Measurements from ENCODE around the gene CADM1. TPM values are rescaled to one million over a fixed set of nuclear protein-coding genes. Genes with fewer than 3 reads are reported as not detected.

Gene CADM1
- total and polyA plus RNA-seq, 10 of the 15 experiments (the other 5 are each of a cell fraction or from before 2014, with no cell fraction given) = 0.03 to 0.48 (median 0.15) TPM; not detected in 3

DNA sequence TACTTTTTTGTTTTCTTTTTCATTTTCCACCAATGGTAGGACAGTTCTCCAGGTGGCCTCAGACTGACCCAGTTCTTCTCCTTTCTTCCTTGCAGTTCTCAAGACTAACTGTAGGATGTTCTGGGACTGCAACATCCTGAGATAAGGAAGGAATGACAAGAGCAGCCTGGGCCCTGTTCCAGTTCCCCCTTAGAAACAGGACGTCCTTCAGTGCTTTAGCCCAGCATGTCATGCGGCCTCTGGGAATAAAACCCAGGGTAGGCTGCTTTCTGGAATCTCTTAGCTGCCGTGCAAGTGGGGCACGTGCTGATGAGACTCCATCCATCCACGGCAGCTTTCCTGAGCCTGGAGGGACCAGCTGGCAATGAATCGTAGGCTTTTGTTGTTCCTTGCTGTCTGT lies 24.0 kb upstream of the CADM1 start:
- SMC1A ChIA-PET (ENCODE audit: uncharacterized antibody, unreplicated experiment) = no interaction called here
- FAIRE-seq (no peak), DNase-seq (ENCODE audit: low read depth, low spot score) (no peak), ATAC-seq (no peak)
- CTCF ChIA-PET = interaction anchor here (0.9 kb wide), 1 partner anchor 550 kb away, joined by 3 read pairs; no protein-coding TSS in a partner anchor
- RAD21 ChIA-PET (ENCODE audit: unreplicated experiment) = no interaction called here
- peaks cover 0 to 2% of the 10 kb centered on the region in 2 experiments; a peak in 1 of 4 replicates for H3K27me3 ChIP-seq (replicated peaks in 1 of 2; ENCODE audit: control insufficient read depth in 2 of 2, insufficient read depth in 2 of 2, low read length in 1 of 2)
- H3K4me2 ChIP-seq (ENCODE audit: control insufficient read depth, insufficient read depth) = no peak overlapping the region
- H3K27ac ChIP-seq (ENCODE audit: control insufficient read depth, insufficient read depth) = no peak overlapping the region
- no peaks in the 10 kb centered on the region for H3K79me2 ChIP-seq (ENCODE audit: control insufficient read depth, insufficient read depth, low read length)
- BruUV-seq (replicated peaks) = no TSS peak
- H4K20me1 ChIP-seq (ENCODE audit: control insufficient read depth, insufficient read depth) = no peaks in the 10 kb centered on the region
- in situ Hi-C loops (cut with MboI) = no loop called here
- H3K36me3 ChIP-seq (ENCODE audit: control insufficient read depth in 2 of 2, insufficient read depth in 2 of 2, low read length in 1 of 2) = no peaks in the 10 kb centered on the region
- TF ChIP-seq PAX8 (IDR thresholded peaks at IDR 0.05) (no peak), HDAC6 (IDR thresholded peaks at IDR 0.05; ENCODE audit: unreplicated experiment) (no peak), HCFC1 (IDR thresholded peaks at IDR 0.05; ENCODE audit: low read length) (no peak), FOXM1 (IDR thresholded peaks at IDR 0.05; ENCODE audit: low read depth, low read length) (no peak), RAD21 (IDR thresholded peaks at IDR 0.05; ENCODE audit: insufficient read depth, low read depth, low read length) (no peak), IKZF2 (IDR thresholded peaks at IDR 0.05) (no peak), EP300 (IDR thresholded peaks at IDR 0.05; ENCODE audit: borderline replicate concordance in 1 of 2, control insufficient read depth in 1 of 2, low read depth in 2 of 2, low read length in 2 of 2) (no peak), SIN3A (IDR thresholded peaks at IDR 0.05; ENCODE audit: low read depth, low read length) (no peak), SMAD1 (IDR thresholded peaks at IDR 0.05; ENCODE audit: low read depth, partially characterized antibody) (no peak), YY1 (IDR thresholded peaks at IDR 0.05; ENCODE audit: low read depth, low read length) (no peak), WRNIP1 (IDR thresholded peaks at IDR 0.05; ENCODE audit: borderline replicate concordance, low read depth, low read length) (no peak), JUNB (IDR thresholded peaks at IDR 0.05) (no peak), RBBP5 (conservative IDR thresholded peaks at IDR 0.05) (no peak), ZNF207 (IDR thresholded peaks at IDR 0.05; ENCODE audit: borderline replicate concordance) (no peak)
- TF ChIP-seq, protein P1, sequence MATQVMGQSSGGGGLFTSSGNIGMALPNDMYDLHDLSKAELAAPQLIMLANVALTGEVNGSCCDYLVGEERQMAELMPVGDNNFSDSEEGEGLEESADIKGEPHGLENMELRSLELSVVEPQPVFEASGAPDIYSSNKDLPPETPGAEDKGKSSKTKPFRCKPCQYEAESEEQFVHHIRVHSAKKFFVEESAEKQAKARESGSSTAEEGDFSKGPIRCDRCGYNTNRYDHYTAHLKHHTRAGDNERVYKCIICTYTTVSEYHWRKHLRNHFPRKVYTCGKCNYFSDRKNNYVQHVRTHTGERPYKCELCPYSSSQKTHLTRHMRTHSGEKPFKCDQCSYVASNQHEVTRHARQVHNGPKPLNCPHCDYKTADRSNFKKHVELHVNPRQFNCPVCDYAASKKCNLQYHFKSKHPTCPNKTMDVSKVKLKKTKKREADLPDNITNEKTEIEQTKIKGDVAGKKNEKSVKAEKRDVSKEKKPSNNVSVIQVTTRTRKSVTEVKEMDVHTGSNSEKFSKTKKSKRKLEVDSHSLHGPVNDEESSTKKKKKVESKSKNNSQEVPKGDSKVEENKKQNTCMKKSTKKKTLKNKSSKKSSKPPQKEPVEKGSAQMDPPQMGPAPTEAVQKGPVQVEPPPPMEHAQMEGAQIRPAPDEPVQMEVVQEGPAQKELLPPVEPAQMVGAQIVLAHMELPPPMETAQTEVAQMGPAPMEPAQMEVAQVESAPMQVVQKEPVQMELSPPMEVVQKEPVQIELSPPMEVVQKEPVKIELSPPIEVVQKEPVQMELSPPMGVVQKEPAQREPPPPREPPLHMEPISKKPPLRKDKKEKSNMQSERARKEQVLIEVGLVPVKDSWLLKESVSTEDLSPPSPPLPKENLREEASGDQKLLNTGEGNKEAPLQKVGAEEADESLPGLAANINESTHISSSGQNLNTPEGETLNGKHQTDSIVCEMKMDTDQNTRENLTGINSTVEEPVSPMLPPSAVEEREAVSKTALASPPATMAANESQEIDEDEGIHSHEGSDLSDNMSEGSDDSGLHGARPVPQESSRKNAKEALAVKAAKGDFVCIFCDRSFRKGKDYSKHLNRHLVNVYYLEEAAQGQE (IDR thresholded peaks at IDR 0.05; ENCODE audit: low read depth, low read length) = no peak
- TF ChIP-seq, protein P2, sequence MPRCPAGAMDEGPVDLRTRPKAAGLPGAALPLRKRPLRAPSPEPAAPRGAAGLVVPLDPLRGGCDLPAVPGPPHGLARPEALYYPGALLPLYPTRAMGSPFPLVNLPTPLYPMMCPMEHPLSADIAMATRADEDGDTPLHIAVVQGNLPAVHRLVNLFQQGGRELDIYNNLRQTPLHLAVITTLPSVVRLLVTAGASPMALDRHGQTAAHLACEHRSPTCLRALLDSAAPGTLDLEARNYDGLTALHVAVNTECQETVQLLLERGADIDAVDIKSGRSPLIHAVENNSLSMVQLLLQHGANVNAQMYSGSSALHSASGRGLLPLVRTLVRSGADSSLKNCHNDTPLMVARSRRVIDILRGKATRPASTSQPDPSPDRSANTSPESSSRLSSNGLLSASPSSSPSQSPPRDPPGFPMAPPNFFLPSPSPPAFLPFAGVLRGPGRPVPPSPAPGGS (IDR thresholded peaks at IDR 0.05; ENCODE audit: borderline replicate concordance, insufficient read depth, low read depth, low read length, poor library complexity, severe bottlenecking) = no peak
- H3K9ac ChIP-seq (ENCODE audit: control insufficient read depth, insufficient read depth, low read length) = no peak overlapping the region
- H3K9me3 ChIP-seq (replicated peaks; ENCODE audit: control insufficient read depth, insufficient read depth, low read length) = no peaks in the 10 kb centered on the region
- no peak overlapping the region for H2AFZ ChIP-seq (ENCODE audit: control insufficient read depth, low read depth, low read length)
- 35% methylated on average over 6 of the region's 6 CpGs for WGBS (ENCODE audit: insufficient coverage, insufficient replicate concordance, low lambda C conversion rate, missing lambda C conversion rate)
- POLR2A ChIA-PET = no interaction called here
- intact Hi-C loops (cut with micrococcal nuclease; ENCODE audit: unreplicated experiment) = loop anchor here (10.0 kb wide), 1 partner anchor 747 kb away; no protein-coding TSS in a partner anchor
- no peaks in the 10 kb centered on the region for H3K4me1 ChIP-seq (ENCODE audit: control insufficient read depth, insufficient read depth, low read length)
- H3K4me3 ChIP-seq = no peak overlapping the region
